ENCODE measurements around the gene ARHGEF17. TPM values are rescaled to one million over a fixed set of nuclear protein-coding genes. Genes with fewer than 3 reads are reported as not detected.
A peak's percentile ranks its signal among the peaks of the same experiment; 100 is the strongest.

Gene ARHGEF17
- total RNA-seq, result under 1 TPM in 1 of 2 donors, not detected in 1; 0.95 TPM

GRCh38 chr11:73308003-73308960 lies at the start of gene ARHGEF17:
Gene ARHGEF17 (plus strand): TSS chr11:73308276. CDS start chr11:73308639, 363 bp downstream.
- Mint-ChIP-seq H3K4me1 (ENCODE audit: low read depth in 2 of 2) (peaks cover 7 to 11% of the 10 kb centered on the region in 2 donors), H3K27ac (peak within 1 kb of the TSS; percentile 1 to 50), H3K36me3 (no peaks in the 10 kb centered on the region), H3K27me3 (peaks cover 8 to 10% of the 10 kb centered on the region in 2 donors), H3K9me3 (no peaks in the 10 kb centered on the region), H3K4me3 (peak within 1 kb of the TSS; percentile 84)
- peak in 1 of 2 donors; percentile 11 for ATAC-seq
- no peak for DNase-seq (ENCODE audit: low spot score)

GRCh38 chr11:73259406-73260126 lies 48.5 kb upstream of the ARHGEF17 start:
- Mint-ChIP-seq H3K36me3 (no peaks in the 10 kb centered on the region), H3K9me3 (no peaks in the 10 kb centered on the region), H3K4me1 (ENCODE audit: low read depth in 2 of 2) (no peaks in the 10 kb centered on the region), H3K4me3 (no peak overlapping the region), H3K27me3 (peaks cover 11 to 14% of the 10 kb centered on the region in 2 donors), H3K27ac (no peak overlapping the region)
- DNase-seq (ENCODE audit: low spot score), result no peak
- ATAC-seq, result no peak

GRCh38 chr11:73260127-73260457 lies 48.0 kb upstream of the ARHGEF17 start:
- Mint-ChIP-seq H3K27me3 (peaks cover 16 to 19% of the 10 kb centered on the region in 2 donors), H3K9me3 (no peaks in the 10 kb centered on the region), H3K36me3 (no peaks in the 10 kb centered on the region), H3K4me1 (ENCODE audit: low read depth in 2 of 2) (peaks cover 0 to 3% of the 10 kb centered on the region in 2 donors), H3K4me3 (no peak overlapping the region), H3K27ac (no peak overlapping the region)
- DNase-seq (ENCODE audit: low spot score) (no peak), ATAC-seq (no peak)

DNA sequence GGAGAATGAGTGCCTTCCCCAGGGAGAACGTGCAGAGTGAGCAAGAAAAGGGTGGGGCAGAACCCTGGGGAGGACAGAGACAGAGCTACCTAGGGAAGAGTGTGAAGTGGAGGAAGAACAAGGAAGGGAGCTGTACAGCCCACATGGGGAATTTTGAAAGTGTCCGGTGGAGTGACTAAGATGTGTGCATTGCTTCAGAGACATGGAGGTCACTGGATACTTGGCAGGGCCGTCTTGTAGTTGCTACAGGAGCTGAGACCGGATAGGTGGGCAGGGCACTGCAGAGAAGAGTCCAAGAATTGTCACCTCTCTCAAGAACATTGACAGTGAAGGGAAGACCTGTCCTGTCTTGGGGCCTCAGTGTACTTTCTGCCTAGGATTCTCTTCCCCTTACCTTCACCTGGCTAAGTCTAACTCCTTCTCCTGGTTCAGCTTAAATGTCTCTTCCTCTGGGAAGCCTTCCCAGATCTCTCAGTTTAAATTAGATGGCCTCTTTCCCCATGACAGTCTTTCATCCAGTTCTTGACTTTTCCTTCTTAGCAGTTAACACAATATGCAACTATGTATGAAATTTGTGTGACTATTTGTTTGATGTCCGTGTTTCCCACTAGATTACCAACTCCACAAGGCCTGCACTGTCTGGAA lies 45.1 kb upstream of the ARHGEF17 start:
- Mint-ChIP-seq H3K4me3 (no peak overlapping the region), H3K36me3 (no peaks in the 10 kb centered on the region), H3K9me3 (no peaks in the 10 kb centered on the region), H3K27ac (no peak overlapping the region), H3K27me3 (peaks cover 19 to 28% of the 10 kb centered on the region in 2 donors), H3K4me1 (ENCODE audit: low read depth in 2 of 2) (peaks cover 0 to 3% of the 10 kb centered on the region in 2 donors)
- no peak for DNase-seq (ENCODE audit: low spot score)
- no peak for ATAC-seq

DNA sequence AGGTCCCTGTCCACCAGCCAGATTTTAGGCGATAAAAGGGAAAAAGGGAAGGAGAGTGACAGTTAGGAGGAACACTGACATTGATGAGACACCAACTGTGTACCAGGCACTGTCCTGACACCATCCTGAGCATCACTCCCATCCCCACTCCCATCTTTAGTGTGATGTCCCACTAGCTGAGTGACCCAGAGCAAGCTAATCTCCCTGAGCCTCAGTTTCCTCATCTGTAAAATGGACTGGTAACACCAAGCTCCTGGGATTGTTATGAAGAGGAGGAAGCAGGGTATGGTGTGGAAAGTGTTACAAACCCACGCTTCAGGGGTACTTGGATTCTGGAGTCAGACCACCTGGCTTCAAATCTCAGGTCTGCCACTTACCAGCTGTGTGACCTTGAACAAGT lies 44.4 kb upstream of the ARHGEF17 start:
- no peak overlapping the region for H3K27ac Mint-ChIP-seq
- no peak overlapping the region for H3K4me3 Mint-ChIP-seq
- DNase-seq (ENCODE audit: low spot score) (no peak), ATAC-seq (no peak)
- H3K36me3 Mint-ChIP-seq, result no peaks in the 10 kb centered on the region
- peaks cover 0 to 3% of the 10 kb centered on the region in 2 donors for H3K4me1 Mint-ChIP-seq (ENCODE audit: low read depth in 2 of 2)
- peaks cover 19 to 28% of the 10 kb centered on the region in 2 donors for H3K27me3 Mint-ChIP-seq
- H3K9me3 Mint-ChIP-seq, result no peaks in the 10 kb centered on the region

DNA sequence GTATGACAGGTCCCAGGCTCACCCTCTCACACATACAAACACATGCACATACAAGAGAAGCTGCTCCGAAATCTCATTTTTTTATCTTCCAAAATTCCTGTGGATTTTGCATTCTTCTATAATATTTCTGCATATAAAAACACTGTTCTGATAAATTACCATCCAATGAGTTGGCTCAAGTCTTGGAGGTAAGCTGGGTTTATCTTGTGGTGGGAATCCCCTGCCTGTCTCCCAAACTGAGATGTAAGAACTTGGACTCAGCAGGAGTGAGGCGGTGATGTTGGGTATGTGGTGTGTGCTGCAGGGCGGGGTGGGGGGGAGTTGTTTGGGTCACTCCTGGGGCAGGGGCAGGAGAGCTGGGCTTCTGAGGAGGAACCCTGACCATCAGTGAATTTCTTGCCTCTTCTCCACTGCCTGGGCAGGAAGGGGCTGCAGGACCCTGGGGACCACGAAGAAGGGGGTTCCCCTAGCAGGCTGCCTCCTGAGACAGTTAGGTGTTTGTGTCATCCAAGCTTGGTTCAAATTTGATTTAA lies 42.7 kb upstream of the ARHGEF17 start:
- ATAC-seq (no peak), DNase-seq (ENCODE audit: low spot score) (no peak)
- Mint-ChIP-seq H3K4me3 (no peak overlapping the region), H3K36me3 (no peaks in the 10 kb centered on the region), H3K27ac (no peak overlapping the region), H3K27me3 (peaks cover 19 to 30% of the 10 kb centered on the region in 2 donors), H3K9me3 (no peaks in the 10 kb centered on the region), H3K4me1 (ENCODE audit: low read depth in 2 of 2) (peaks cover 0 to 3% of the 10 kb centered on the region in 2 donors)

DNA sequence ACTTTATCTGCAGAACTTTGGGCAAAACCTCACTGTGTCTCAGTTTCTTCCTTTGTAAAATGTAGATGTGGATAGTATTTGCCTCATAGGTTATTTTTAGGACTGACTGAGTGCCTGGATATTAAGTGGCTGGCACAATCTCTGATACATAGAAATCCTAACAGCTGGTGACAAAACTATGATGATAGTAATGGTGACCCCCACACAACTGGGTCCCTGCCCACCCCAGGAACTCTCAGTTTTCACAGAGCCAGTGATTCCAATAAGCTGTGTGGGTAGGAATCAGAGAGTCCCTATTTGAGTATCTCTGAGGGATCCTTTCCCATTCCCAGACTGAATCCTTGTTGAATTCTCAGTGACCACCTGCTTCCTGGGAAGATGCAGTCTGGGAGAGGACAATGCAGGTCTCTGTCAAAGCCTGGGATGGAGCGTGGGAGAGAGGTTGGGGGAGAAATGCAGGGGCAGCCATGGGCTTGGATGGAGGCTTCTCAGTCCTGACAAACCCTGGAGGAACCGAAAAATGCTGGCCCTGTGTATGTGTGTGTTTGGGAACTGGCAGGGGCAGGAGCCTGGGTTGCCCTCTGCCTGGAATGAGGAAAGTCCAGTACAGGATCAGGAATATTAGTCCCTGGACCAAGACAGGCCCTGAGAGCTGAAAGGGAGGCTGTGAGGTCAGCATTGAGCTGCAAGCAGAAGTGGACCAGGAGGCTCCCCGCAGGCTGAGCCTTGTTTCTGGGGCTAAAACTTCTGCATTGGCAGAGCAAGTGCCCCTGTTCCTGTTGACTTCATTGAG lies 42.0 kb upstream of the ARHGEF17 start:
- no peaks in the 10 kb centered on the region for H3K9me3 Mint-ChIP-seq
- peaks cover 19 to 30% of the 10 kb centered on the region in 2 donors for H3K27me3 Mint-ChIP-seq
- no peaks in the 10 kb centered on the region for H3K36me3 Mint-ChIP-seq
- no peak overlapping the region for H3K27ac Mint-ChIP-seq
- DNase-seq (ENCODE audit: low spot score) (no peak), ATAC-seq (no peak)
- no peak overlapping the region for H3K4me3 Mint-ChIP-seq
- peaks cover 0 to 3% of the 10 kb centered on the region in 2 donors for H3K4me1 Mint-ChIP-seq (ENCODE audit: low read depth in 2 of 2)

DNA sequence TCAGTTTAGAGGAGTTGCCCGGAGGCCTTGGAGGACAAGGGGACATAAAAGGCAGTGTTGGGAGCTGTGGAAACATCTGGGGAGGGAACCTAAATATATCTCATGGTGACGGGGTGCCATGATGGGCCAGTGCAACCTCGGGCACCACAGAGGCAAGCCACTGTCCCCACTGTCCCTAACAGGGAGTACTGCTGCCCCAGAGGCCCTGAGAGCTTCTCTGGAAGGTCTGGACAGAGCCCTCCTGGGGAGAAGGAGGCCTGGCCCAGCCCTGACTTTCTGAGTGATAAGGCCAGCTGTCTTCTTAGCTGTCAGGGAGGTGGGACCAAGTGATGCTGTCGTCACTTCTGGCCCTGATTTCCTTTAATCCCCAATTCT lies 41.4 kb upstream of the ARHGEF17 start:
- H3K4me3 Mint-ChIP-seq, result no peak overlapping the region

DNA sequence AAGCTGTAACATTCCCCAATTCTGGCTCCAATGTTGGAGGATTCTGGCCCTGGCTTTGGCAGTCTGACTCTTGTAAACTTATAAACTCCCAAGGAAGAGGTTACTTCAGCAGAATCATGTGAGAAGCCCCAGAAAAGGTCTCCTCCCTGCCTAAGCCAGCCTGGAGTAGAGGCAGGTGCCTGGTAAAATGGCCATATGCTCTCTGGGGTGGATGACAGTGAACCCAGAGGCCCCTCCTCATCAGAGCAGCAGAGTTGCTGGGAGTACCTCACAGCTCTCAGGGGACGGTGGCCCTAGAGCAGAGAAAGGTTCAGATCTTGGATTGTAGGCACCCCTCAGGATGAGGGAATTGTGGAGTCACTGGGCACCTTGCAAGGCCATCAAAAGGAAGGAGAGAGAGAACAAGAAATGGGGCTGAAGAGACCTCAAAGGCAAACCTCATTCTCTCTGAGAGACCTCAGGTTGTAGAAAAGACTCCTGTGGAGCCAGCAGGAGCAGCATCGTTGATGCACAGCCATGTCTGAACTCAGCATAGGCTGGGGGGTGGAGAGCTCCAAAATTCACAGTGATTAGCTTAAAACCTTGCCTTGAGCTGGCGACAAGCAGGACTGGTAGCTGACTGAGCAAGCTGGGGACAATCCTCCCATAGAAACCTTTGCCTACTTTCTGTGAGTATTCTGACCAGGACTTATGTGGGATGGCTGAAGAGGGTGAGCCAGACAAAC lies 40.8 kb upstream of the ARHGEF17 start:
- H3K27me3 Mint-ChIP-seq, result peaks cover 19 to 27% of the 10 kb centered on the region in 2 donors
- H3K27ac Mint-ChIP-seq, result no peak overlapping the region
- peaks cover 0 to 3% of the 10 kb centered on the region in 2 donors for H3K4me1 Mint-ChIP-seq (ENCODE audit: low read depth in 2 of 2)
- peak; percentile 29 for DNase-seq (ENCODE audit: low spot score)
- no peak overlapping the region for H3K4me3 Mint-ChIP-seq
- no peaks in the 10 kb centered on the region for H3K36me3 Mint-ChIP-seq
- no peak for ATAC-seq
- H3K9me3 Mint-ChIP-seq, result no peaks in the 10 kb centered on the region

More for the DNA sequence above, 41.4 kb upstream of the ARHGEF17 start:
- H3K27me3 Mint-ChIP-seq, result peaks cover 19 to 30% of the 10 kb centered on the region in 2 donors
- DNase-seq (ENCODE audit: low spot score) (no peak), ATAC-seq (no peak)
- no peaks in the 10 kb centered on the region for H3K36me3 Mint-ChIP-seq
- H3K4me1 Mint-ChIP-seq (ENCODE audit: low read depth in 2 of 2), result peaks cover 0 to 3% of the 10 kb centered on the region in 2 donors
- no peaks in the 10 kb centered on the region for H3K9me3 Mint-ChIP-seq
- H3K27ac Mint-ChIP-seq, result no peak overlapping the region

- Mint-ChIP-seq H3K9me3 (no peaks in the 10 kb centered on the region), H3K4me1 (ENCODE audit: low read depth in 2 of 2) (peaks cover 0 to 3% of the 10 kb centered on the region in 2 donors), H3K27ac (no peak overlapping the region), H3K4me3 (no peak overlapping the region), H3K27me3 (peaks cover 12 to 23% of the 10 kb centered on the region in 2 donors), H3K36me3 (no peaks in the 10 kb centered on the region)
- DNase-seq (ENCODE audit: low spot score) (no peak), ATAC-seq (no peak)
These were observed 40.1 kb upstream of the ARHGEF17 start for GRCh38 chr11:73267906-73268540.

GRCh38 chr11:73268671-73269271 lies 39.3 kb upstream of the ARHGEF17 start:
- Mint-ChIP-seq H3K27me3 (peaks cover 6 to 19% of the 10 kb centered on the region in 2 donors), H3K9me3 (no peaks in the 10 kb centered on the region), H3K4me1 (ENCODE audit: low read depth in 2 of 2) (peaks cover 0 to 3% of the 10 kb centered on the region in 2 donors), H3K27ac (no peak overlapping the region), H3K4me3 (no peak overlapping the region), H3K36me3 (no peaks in the 10 kb centered on the region)
- peak; percentile 61 for DNase-seq (ENCODE audit: low spot score)
- no peak for ATAC-seq

Measured in natural killer cell treated with Interleukin-12 subunit alpha and Interleukin-12 subunit beta and Interleukin-15 and Interleukin-18, amount 100 ng/mL, for 72 hours (primary cell).